ENCODE results near the gene DUSP22. TPM values are rescaled to one million over a fixed set of nuclear protein-coding genes. Genes with fewer than 3 reads are reported as not detected.
"Not testable (repeated sequence)": the region's sequence is repeated elsewhere in the genome, so short reads cannot be mapped to it uniquely, and the experiment has no call there.

DUSP22 gene
- total RNA-seq, 1 experiment from 2014 or later = 19.2 TPM

DNA sequence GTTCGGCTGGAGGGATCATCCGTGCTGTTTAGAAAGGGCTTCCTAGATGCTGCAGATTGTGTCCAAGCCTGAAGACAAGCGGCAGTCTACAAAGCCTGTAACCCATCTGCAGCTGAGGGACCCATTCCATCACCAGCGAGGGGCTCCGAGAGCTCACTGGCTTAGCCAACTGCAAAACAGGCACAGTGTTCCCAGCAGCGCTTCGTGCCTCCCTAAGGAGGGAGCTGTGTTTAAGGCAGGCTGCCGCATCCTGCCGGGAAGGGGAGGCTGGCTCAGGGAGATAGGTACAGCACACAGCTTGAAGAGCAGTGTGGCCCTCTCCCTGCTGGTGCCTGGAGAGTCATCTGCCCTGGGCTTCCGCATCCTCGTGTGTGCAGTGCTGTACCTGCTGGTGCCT lies 32.4 kb downstream of the DUSP22 start:
- Histone ChIP-seq H3K27me3 (ENCODE audit: insufficient read depth, low read length) (no peaks in the 10 kb centered on the region), H3K9ac (ENCODE audit: low read length) (no peak overlapping the region), H3K9me3 (ENCODE audit: control insufficient read depth in 1 of 2, insufficient read depth in 1 of 2, low read depth in 1 of 2, low read length in 2 of 2) (no peaks in the 10 kb centered on the region; a peak in 1 of 4 replicates), H3K4me2 (ENCODE audit: low read length) (no peak overlapping the region), H2AFZ (ENCODE audit: low read depth, low read length, poor library complexity, severe bottlenecking) (no peak overlapping the region), H3K27ac (ENCODE audit: low read depth, low read length) (no peak overlapping the region), H3K36me3 (ENCODE audit: control insufficient read depth in 1 of 2, insufficient read depth in 2 of 2, low read length in 2 of 2) (no peaks in the 10 kb centered on the region), H3K9me2 (ENCODE audit: insufficient read depth) (no peaks in the 10 kb centered on the region), H3K4me3 (replicated peaks in 1 of 2; ENCODE audit: low read depth in 1 of 2, low read length in 2 of 2) (no peak overlapping the region), H3K79me2 (ENCODE audit: insufficient read depth, low read length) (no peaks in the 10 kb centered on the region), H3K4me1 (ENCODE audit: control insufficient read depth in 1 of 2, insufficient read depth in 2 of 2, low read length in 2 of 2) (no peaks in the 10 kb centered on the region), H4K20me1 (ENCODE audit: insufficient read depth) (no peaks in the 10 kb centered on the region)
- DNase-seq (ENCODE audit: low read depth, low spot score) (no peak), ATAC-seq (no peak)
- RAD21 ChIA-PET (ENCODE audit: low non-redundant PET in 1 of 2, low total read pairs in 2 of 2, uncharacterized antibody in 2 of 2, unreplicated experiment in 2 of 2) = no interaction called here
- BruUV-seq (replicated peaks) = no TSS peak
- POLR2A ChIA-PET = no interaction called here
- CTCF ChIA-PET = no interaction called here
- intact Hi-C loops (cut with micrococcal nuclease) = no loop called here
- TF ChIP-seq EZH2 (IDR thresholded peaks at IDR 0.05) (no peak), TCF7L2 (IDR thresholded peaks at IDR 0.05; ENCODE audit: borderline replicate concordance, extremely low read depth, insufficient read depth, insufficient read length) (no peak), FOSL1 (IDR thresholded peaks at IDR 0.05; ENCODE audit: low read depth) (no peak), ELF1 (IDR thresholded peaks at IDR 0.05; ENCODE audit: borderline replicate concordance, low read depth) (no peak), SRF (IDR thresholded peaks at IDR 0.05; ENCODE audit: low read depth) (no peak), SP1 (IDR thresholded peaks at IDR 0.05; ENCODE audit: low read depth) (no peak), RAD21 (IDR thresholded peaks at IDR 0.05; ENCODE audit: low read depth) (no peak)
- TF ChIP-seq, protein P1, sequence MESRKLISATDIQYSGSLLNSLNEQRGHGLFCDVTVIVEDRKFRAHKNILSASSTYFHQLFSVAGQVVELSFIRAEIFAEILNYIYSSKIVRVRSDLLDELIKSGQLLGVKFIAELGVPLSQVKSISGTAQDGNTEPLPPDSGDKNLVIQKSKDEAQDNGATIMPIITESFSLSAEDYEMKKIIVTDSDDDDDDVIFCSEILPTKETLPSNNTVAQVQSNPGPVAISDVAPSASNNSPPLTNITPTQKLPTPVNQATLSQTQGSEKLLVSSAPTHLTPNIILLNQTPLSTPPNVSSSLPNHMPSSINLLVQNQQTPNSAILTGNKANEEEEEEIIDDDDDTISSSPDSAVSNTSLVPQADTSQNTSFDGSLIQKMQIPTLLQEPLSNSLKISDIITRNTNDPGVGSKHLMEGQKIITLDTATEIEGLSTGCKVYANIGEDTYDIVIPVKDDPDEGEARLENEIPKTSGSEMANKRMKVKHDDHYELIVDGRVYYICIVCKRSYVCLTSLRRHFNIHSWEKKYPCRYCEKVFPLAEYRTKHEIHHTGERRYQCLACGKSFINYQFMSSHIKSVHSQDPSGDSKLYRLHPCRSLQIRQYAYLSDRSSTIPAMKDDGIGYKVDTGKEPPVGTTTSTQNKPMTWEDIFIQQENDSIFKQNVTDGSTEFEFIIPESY (IDR thresholded peaks at IDR 0.05; ENCODE audit: extremely low read depth, insufficient replicate concordance, low read length) = no peak

DNA sequence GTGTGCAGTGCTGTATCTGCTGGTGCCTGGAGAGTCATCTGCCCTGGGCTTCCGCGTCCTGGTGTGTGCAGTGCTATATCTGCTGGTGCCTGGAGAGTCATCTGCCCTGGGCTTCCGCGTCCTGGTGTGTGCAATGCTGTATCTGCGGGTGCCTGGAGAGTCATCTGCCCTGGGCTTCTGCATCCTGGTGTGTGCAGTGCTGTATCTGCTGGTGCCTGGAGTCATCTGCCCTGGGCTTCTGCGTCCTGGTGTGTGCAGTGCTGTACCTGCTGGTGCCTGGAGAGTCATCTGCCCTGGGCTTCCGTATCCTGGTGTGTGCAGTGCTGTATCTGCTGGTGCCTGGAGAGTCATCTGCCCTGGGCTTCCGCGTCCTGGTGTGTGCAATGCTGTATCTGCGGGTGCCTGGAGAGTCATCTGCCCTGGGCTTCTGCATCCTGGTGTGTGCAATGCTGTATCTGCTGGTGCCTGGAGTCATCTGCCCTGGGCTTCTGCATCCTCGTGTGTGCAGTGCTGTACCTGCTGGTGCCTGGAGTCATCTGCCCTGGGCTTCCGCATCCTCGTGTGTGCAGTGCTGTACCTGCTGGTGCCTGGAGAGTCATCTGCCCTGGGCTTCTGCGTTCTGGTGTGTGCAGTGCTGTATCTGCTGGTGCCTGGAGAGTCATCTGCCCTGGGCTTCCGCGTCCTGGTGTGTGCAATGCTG lies 33.0 kb downstream of the DUSP22 start:
- H2AFZ ChIP-seq (ENCODE audit: low read depth, low read length, poor library complexity, severe bottlenecking); H3K36me3 ChIP-seq (ENCODE audit: control insufficient read depth in 1 of 2, insufficient read depth in 2 of 2, low read length in 2 of 2); DNase-seq (ENCODE audit: low read depth, low spot score); H3K4me3 ChIP-seq (replicated peaks in 1 of 2; ENCODE audit: low read depth in 1 of 2, low read length in 2 of 2); ATAC-seq; H3K9me2 ChIP-seq (ENCODE audit: insufficient read depth); intact Hi-C loops (cut with micrococcal nuclease); BruUV-seq (replicated peaks); H3K4me2 ChIP-seq (ENCODE audit: low read length); H3K4me1 ChIP-seq (ENCODE audit: control insufficient read depth in 1 of 2, insufficient read depth in 2 of 2, low read length in 2 of 2); H3K9ac ChIP-seq (ENCODE audit: low read length); H4K20me1 ChIP-seq (ENCODE audit: insufficient read depth); POLR2A ChIA-PET; H3K79me2 ChIP-seq (ENCODE audit: insufficient read depth, low read length); RAD21 ChIA-PET (ENCODE audit: low non-redundant PET in 1 of 2, low total read pairs in 2 of 2, uncharacterized antibody in 2 of 2, unreplicated experiment in 2 of 2); CTCF ChIA-PET; H3K27ac ChIP-seq (ENCODE audit: low read depth, low read length); H3K9me3 ChIP-seq (ENCODE audit: control insufficient read depth in 1 of 2, insufficient read depth in 1 of 2, low read depth in 1 of 2, low read length in 2 of 2); H3K27me3 ChIP-seq (ENCODE audit: insufficient read depth, low read length): not testable (repeated sequence)

DNA sequence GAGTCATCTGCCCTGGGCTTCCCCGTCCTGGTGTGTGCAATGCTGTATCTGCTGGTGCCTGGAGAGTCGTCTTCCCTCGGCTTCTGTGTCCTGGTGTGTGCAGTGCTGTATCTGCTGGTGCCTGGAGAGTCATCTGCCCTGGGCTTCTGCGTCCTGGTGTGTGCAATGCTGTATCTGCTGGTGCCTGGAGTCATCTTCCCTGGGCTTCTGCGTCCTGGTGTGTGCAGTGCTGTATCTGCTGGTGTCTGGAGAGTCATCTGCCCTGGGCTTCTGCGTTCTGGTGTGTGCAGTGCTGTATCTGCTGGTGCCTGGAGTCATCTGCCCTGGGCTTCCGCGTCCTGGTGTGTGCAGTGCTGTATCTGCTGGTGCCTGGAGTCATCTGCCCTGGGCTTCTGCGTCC lies 33.8 kb downstream of the DUSP22 start:
- BruUV-seq (replicated peaks); intact Hi-C loops (cut with micrococcal nuclease): not testable (repeated sequence)

More for the DNA sequence above, 33.8 kb downstream of the DUSP22 start:
- H3K4me3 ChIP-seq (replicated peaks in 1 of 2; ENCODE audit: low read depth in 1 of 2, low read length in 2 of 2); H3K4me2 ChIP-seq (ENCODE audit: low read length); H3K9me2 ChIP-seq (ENCODE audit: insufficient read depth); H3K36me3 ChIP-seq (ENCODE audit: control insufficient read depth in 1 of 2, insufficient read depth in 2 of 2, low read length in 2 of 2); POLR2A ChIA-PET; CTCF ChIA-PET; H2AFZ ChIP-seq (ENCODE audit: low read depth, low read length, poor library complexity, severe bottlenecking); H3K9ac ChIP-seq (ENCODE audit: low read length); H3K9me3 ChIP-seq (ENCODE audit: control insufficient read depth in 1 of 2, insufficient read depth in 1 of 2, low read depth in 1 of 2, low read length in 2 of 2); RAD21 ChIA-PET (ENCODE audit: low non-redundant PET in 1 of 2, low total read pairs in 2 of 2, uncharacterized antibody in 2 of 2, unreplicated experiment in 2 of 2); H3K4me1 ChIP-seq (ENCODE audit: control insufficient read depth in 1 of 2, insufficient read depth in 2 of 2, low read length in 2 of 2); ATAC-seq; H3K79me2 ChIP-seq (ENCODE audit: insufficient read depth, low read length); H3K27ac ChIP-seq (ENCODE audit: low read depth, low read length); H3K27me3 ChIP-seq (ENCODE audit: insufficient read depth, low read length); H4K20me1 ChIP-seq (ENCODE audit: insufficient read depth); DNase-seq (ENCODE audit: low read depth, low spot score): not testable (repeated sequence)
